NCI-H1105 treated with DMSO at 0.1 percent for 48 hours (cell line): Measurements from ENCODE around the gene LPCAT3.

Source experiments
- DNase-seq: peaks from one replicate; lab custom pipeline; 2025; lab: John Stamatoyannopoulos, UW

The LPCAT3 gene

DNA sequence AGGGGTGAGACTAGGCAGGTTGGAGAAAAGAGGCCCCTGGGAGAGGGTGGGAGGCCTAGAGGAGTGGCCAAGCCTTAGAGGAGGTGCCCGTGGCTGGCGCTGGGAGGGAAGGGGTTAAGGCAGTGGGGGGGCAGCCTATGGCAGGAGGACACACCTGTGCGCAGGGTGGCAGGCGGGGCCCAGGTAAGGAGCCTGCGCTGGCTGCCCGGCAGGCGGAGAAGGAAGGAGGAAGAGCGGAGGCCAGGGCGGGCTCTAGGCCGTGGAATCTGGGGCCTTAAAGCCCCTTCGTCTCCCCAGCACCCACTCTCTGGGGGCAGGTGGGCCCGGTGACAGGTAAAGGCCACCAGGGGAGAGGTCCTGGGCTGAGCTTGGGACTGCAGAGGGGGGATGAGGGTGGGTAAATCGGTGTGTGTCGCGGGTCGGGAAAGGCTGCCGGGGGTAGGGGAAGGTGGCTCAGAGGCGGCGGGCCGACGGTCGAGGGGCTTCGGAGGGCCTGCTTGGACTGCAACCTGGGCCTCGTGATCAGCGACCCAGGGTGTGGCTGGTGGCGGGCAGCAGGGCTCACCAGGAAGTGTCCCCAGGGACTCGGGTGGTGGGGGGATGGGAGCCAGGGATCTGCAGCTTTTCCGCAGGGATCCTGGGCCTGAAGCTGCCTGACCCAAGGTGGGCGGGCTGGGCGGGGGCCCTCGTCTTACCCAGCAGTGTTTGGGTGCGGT lies 55.1 kb downstream of the LPCAT3 start:
- DNase-seq = peak; percentile 90

DNA sequence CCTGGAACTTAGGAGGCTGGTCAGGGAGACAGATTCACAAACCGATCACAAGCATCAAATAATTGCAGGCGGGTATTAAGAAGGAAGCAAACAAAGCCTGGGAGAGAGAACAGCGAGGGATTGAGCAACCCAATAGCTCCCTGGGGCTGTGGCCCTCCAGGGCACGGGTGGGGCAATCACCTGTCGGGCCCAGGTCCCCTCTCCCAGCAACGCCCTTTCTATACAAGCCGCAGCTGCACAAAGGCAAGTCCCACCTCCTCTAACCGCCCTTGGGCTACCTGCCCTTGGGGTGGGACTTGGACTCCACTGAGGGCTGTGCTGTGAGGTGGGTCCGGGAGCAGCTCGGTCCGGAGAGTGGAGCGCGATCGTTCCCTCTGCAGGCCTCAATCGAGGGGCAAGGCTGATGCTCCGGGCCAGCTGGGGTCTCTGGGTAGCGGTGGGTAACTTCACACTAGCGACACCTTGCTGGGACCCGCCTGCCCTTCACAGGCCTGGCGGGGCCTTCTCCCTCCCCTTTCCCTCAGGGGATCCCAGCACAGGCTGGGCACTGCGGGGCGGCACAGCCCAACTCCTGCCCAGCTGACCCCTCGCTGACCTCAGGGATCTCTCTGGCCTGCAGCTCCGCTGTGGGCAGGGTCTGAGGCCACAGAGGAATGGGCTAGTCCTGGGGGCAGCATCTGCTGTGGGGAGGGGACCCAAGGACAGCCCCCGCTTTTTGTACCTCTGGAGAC lies 55.8 kb downstream of the LPCAT3 start:
- peak; percentile 89 for DNase-seq

DNA sequence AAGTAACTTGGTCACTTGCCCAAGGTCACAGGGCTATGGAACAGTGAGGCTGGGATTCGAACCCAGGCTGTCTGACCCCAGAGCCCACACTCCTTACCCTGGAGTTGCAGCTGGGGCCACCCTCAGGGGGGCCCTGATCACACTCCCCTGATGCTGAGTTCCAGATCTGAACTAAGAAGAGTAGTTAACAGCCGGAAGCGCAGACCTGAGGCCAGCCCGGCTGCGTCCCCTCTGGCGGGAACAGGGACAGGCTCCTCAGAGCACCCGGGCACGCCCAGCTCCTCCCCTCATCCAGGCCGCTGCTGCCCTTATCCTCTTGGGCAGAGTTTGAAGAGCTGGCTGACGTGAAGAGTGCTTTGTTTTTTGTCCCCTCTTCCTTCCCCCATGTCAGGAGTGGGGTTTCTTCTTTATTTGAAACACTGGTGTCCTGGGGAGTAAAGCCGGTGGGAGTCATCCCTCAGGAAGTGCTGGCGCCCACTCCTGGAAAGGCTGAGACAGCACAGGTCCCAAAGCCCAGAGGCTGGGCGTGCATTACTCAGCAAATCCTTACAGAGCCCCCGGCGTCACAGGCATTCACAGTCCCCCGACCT lies 56.5 kb downstream of the LPCAT3 start:
- DNase-seq = peak; percentile 89

DNA sequence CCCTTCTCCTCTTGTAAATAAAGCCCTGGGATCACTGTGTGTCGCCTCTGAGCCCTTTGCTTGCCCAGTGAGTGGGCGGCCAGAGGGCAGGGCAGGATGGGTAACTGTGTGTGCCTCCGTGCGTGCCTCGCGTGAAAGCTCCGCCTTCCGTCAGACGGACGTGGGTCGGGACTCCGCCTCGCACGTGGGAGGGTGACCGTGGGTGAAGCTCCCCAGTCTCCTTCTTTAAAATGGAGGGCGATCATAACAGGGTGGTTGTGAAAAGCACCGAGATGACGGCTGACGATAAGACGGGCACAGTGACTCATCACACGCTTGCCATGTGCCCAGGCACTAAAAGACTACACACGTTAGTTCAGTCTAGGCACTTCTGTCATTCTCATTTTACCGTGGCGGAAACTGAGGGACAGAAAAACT lies 57.0 kb downstream of the LPCAT3 start:
- no peak for DNase-seq

DNA sequence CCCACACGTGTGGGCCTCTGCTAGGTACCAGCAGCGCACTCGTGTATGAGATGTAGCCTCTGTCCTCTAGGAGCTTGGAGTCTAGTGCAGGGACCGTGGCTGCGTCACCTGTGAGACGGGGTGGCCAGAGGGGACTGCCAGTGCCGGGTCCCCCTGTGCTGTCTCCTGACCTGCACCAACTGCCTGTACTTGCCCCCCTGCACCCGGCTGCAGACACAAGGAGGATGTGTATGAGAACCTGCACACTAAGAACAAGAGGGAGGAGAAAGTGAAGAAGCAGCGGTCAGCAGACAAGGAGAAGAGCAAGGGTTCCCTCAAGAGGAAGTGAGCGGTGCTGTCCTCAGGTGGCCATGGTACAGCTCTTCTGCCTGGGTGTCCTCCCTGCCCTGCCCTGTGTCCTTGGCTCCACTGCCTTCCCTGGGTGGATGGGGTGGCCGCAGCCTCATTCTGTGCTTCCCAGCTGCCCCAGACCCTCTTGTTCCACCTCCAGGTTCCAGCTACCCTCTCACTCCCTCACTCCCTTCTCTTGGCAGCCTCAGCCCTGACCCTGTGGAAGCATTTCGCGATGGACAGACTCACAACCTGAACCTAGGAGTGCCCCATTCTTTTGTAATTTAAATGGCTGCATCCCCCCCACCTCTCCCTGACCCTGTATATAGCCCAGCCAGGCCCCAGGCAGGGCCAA lies 57.5 kb downstream of the LPCAT3 start:
- DNase-seq = no peak

GRCh38 chr12:6959805-6960592 lies 58.3 kb downstream of the LPCAT3 start:
- no peak for DNase-seq

DNA sequence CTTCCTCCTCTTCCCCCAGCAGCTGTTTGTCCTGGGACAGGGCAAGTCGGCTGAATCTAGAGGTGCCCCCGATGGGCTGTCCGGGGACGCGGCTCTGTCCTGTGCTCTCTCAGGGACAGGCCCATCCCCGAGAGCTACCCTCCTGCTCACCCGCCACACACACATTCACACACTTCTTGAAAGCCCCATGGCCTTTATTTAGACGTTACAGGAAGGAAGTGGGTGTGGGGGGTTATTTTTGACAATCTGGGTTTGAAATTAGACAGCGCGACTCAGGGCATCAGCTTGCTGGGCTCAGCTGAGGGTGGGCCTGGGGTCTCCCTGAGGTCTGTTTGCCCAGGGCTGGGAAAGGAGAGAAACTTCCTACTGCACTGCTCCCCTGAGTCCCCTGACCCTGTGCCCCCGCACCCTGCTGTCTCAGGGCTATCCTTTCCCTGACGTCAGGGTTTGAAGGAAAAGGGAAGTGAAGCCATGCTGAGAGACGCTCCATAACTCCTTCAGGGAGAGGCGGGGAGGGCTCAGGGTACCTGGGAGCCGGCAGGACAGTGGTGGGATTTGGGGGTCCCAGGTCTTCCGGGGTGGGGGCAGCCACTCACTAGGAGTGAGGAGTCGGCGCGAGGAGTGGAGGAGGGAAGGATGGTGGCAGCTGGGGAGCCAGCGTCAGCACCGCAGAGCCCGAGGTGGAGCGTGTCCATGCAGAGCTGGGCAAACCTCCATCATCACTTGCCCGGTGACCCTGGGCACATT lies 59.0 kb downstream of the LPCAT3 start:
- DNase-seq = no peak

DNA sequence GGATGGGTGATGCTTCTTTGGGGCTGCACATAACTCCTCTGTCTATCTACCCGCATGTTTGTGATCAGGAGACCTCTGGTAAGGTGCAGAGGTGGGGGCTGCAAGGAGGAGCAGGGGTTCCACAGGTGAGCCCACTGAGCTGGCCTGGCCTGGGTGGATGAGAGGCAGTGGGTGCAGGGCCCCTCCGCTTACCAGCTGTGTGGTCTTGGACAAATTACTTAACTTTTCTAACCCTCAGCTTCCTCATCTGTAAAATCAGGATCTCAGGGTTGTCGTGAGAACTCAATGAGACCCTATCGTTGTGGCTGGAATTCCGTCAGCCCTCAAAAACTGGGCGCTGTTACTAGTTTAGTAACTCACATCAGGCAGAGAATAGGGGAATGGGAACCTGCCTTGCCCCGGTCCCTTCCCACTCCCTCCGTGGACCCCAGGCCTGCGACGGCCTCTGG lies 59.6 kb downstream of the LPCAT3 start:
- DNase-seq = no peak

DNA sequence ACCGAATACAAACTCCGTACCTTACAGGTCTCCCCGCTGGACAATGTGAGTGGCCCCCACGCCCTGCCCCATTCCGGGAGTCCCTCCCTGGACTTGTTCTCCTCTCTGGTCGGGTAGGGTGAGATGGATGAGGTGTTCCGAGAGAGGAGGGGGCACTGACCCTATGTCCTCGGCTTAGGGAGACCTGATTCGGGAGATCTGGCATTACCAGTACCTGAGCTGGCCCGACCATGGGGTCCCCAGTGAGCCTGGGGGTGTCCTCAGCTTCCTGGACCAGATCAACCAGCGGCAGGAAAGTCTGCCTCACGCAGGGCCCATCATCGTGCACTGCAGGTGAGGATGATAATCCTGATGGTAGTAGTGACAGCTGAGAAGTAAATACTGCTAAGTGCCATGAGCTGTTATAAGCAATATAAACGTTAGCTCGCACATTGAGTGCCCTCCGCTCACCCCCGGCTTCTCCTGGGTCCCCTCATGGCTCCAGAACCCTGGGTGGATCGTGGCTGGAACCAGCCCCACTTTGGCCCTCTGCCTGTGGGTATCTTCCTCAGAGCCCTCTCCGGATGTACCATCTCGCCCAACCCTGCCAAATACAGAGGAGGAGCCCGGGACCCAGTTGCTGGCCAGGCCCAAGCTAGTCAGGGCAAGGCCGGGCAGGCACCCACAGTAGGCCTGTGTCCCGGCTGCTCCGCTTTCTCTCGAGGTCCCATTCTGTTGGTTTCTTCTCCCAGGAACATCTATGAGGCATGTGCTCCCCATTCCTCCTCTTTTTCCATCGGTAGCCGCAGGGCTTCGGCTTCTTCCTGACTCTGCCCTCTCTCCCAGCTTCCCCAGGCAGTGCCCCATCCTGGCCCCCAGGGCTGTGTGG lies 60.3 kb downstream of the LPCAT3 start:
- no peak for DNase-seq

- DNase-seq = no peak
Observed at GRCh38 chr12:6957151-6957701, 61.0 kb downstream of the LPCAT3 start.

DNA sequence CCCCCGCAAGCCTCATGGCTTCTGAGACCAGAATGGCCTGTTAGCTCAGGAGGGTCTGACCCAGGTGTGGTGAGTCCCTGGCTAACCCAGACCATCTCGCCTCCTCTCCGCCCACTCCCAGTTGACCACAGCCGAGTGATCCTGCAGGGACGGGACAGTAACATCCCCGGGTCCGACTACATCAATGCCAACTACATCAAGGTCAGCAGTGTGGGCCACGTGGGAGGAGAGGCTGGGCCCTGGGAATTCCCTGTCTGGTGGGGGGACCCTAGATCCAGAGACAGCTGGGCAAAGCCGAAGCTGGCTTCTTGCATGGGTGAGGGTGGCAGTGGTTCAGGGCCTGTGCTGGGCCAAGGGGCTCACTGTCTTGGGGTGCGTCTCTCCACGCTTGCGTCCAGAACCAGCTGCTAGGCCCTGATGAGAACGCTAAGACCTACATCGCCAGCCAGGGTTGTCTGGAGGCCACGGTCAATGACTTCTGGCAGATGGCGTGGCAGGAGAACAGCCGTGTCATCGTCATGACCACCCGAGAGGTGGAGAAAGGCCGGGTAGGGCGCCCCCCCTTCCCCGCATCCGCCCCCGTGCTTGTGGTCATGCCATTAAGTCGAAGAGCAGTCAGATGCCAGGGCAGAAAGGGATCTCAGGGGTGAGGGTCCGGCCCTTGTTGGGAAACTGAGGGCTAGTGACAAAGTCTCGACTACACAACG lies 62.1 kb downstream of the LPCAT3 start:
- no peak for DNase-seq

- no peak for DNase-seq
Observed at GRCh38 chr12:6955108-6956020, 62.9 kb downstream of the LPCAT3 start.

DNA sequence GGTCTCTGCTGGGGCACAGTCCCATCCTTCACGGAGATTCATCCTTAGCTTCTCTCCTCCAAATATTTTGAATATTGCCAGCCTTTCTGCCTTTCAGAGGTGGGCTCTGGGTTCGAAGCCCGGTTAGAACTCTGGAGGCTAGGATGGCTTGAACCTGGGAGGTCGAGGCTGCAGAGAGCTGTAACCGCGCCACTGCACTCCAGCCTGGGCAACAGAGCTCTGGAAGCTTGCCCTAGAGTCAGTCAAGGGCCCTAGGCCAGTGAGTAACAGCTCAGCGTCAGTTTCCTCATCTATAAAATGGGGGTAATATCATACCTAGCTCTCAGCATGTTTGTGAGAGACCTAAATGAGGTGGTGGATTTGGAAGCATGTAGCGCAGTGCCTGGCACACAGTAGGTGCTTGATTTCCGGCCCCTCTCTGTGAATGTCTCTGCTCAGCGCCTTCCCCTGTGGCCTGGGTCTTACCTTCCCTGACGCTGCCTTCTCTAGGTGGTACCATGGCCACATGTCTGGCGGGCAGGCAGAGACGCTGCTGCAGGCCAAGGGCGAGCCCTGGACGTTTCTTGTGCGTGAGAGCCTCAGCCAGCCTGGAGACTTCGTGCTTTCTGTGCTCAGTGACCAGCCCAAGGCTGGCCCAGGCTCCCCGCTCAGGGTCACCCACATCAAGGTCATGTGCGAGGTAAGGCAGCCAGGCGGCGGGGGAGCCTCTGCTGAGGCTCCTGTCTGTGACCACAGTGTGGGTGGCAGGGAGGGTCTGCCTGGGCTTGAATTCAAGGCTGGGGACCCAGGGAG lies 63.8 kb downstream of the LPCAT3 start:
- DNase-seq = no peak

DNA sequence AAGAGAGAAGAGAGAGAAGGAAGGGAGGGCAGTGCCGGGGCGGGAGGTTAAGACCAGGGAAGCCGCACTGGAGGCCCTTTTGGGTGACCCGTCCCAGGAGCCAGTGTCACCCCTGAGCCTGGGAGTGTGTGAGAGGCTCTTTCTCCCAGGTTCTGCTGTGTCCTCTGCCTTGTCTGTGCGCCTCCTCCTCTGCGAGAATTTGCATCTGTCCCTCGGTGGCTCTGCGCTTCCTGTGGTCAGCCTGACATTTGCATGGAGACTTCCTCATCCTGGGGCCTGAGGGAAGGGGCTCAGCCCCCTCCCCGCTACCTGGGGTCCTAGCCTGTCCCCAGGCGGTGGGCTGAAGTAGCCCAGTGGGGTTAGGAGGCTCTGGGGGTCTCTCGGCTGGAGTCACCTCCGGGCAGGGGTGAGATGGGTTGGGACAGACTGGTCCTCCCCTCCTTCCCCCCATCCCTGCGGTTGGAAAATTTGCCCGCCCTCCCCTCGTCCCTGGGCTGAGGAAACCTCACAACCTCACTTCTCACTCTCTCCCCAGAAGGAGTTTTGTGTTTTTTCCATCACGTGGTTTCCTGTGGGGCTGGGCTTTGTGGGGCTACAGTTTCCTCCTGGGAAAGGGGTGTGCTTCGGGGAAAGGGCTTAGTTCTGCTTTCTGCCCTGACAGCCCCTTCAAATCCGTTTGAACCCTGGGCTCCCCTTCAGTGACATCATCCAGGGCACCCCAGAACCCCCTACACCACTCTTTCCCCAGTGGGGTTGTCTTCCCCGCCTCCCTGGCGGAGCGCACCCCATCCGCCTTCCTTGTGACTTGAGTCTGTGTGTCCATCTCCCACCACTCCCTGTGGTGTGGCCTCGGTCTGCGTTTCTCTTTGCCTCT lies 64.6 kb downstream of the LPCAT3 start:
- no peak for DNase-seq

DNA sequence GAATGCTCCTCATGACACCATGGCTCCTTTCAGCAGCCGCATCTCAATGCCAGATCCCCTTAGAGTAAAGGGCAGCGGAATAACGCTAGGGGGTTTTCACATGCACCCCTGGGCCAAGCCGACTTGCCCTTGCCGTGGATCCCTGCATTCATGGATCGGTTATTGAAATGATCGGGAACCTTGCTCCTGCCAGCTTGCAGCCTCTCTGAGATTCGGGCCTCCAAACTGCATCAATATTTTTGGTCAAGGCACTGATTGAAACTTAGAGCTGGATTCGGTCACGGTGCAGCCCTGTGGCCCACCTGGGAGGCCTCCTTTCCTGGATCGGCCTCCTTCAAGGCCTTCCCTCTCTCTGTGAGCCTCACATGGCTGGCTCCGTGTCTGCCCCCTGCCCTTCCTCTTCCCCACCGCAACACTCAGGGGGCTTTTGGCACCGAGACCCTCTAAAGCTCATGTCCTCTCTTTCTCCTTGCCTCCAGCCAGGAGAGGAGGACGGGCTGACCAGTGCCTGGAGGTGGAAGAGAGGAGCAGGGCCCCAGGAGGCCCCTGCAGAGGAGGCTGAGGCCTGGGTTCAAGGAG lies 65.3 kb downstream of the LPCAT3 start:
- DNase-seq = no peak
